H1 (cell line): ENCODE measurements around the gene TNFSF18. TPM values are rescaled to one million over a fixed set of nuclear protein-coding genes. Genes with fewer than 3 reads are reported as not detected.

Source experiments
- ASH2L ChIP-seq: fragments of 200-600, 300-600 bp; sonication (generic); IDR thresholded peaks from one replicate; pipeline ENCODE4 v1.7.1; 2017; ENCODE audit warnings: low read length
- EGR1 ChIP-seq: IDR thresholded peaks from 2 replicates; pipeline ENCODE4 v1.6.1; 2011; ENCODE audit warnings: low read depth, low read length, borderline replicate concordance
- KDM1A ChIP-seq: fragments of 200-600, 300-600 bp; sonication (generic); IDR thresholded peaks from 2 replicates; pipeline ENCODE4 v1.7.1; 2016; ENCODE audit warnings: mild to moderate bottlenecking, low read length, borderline replicate concordance
- polyA plus RNA-seq, 7 experiments: library from polyadenylated mRNA; depleted of rRNA in 3 of 7; stranded (reverse) in 5 of 7; unstranded in 2 of 7; fragments of >200 nt in 5 of 7; fragments of 200-250 nt in 2 of 7; gene quantifications; 1 replicate in 5 of 7; 2 replicates in 1 of 7; 4 replicates in 1 of 7; pipeline versions ENCODE4 v1.2.1 to v1.2.3, GENCODE V29; 2011 to 2013; ENCODE audit warnings: missing spikeins in 2 of 7, mixed read lengths in 2 of 7
- total RNA-seq: library from RNA; stranded (reverse); fragmentation: NEBNext Ultra II Directional; extraction: Animal tissue kit (Norgen Biotek cat#: 25700); gene quantifications from 2 replicates; pipeline ENCODE4 v1.2.1, GENCODE V29; 2021
- TF ChIP-seq, protein P1 (sequence below): IDR thresholded peaks from 2 replicates; pipeline ENCODE4 v1.6.1; 2011; ENCODE audit warnings: low read length, improper control_type of control experiment

TNFSF18 gene
- total and polyA plus RNA-seq, 2 of the 8 experiments (the other 6 are each of a cell fraction or from before 2014, with no cell fraction given) = not detected

DNA sequence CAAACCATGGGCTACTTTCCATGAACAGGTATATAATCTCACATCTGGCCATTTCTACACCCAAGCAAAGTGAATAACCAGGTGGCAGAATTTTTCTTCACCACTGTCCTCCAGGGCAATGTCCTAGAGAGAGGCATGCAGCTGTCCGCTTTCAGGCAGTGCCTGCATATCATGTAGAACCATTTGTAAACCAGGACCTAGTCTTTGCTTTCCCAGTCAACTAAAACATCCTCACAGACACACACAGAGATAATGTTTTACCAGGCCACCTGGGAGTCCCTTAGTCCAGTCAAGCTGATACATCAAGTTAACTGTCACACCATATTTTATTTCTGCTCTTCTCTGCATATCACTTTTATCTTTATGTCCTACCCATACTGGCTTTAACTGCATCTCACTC is 26.2 kb downstream of the TNFSF18 start (continued):
- TF ChIP-seq, protein P1, sequence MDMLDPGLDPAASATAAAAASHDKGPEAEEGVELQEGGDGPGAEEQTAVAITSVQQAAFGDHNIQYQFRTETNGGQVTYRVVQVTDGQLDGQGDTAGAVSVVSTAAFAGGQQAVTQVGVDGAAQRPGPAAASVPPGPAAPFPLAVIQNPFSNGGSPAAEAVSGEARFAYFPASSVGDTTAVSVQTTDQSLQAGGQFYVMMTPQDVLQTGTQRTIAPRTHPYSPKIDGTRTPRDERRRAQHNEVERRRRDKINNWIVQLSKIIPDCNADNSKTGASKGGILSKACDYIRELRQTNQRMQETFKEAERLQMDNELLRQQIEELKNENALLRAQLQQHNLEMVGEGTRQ = no peak
- no peak for TF ChIP-seq KDM1A
- no peak for TF ChIP-seq EGR1
- no peak for TF ChIP-seq ASH2L
